GM23338 (cell line): ENCODE measurements around the gene TMX3. TPM values are rescaled to one million over a fixed set of nuclear protein-coding genes. Genes with fewer than 3 reads are reported as not detected.

Source experiments
- ATAC-seq: fragments of 200-7000 bp; cut with Tn5 transposase; 3 replicates; pipeline ENCODE4 v1.9.1; 2020
- DNase-seq: peaks from one replicate; pipeline ENCODE4 v3.0.0-alpha.2; 2015; ENCODE audit warnings: low spot score
- H2AFZ ChIP-seq: fragments of 200-600 bp; sonication (generic); 2 replicates; pipeline ENCODE4 v1.8.0; 2016; ENCODE audit warnings: antibody characterized with exemption, mild to moderate bottlenecking, moderate library complexity
- H3F3A ChIP-seq: fragments of 200-600 bp; sonication (generic); replicated peaks from 2 replicates; pipeline ENCODE4 v1.8.0; 2017; ENCODE audit warnings: antibody characterized with exemption, mixed run types, low read depth
- H3K27ac ChIP-seq: fragments of 200-600 bp; sonication (generic); 2 replicates; pipeline ENCODE4 v1.6.1; 2016; ENCODE audit warnings: low read depth
- H3K27me3 ChIP-seq: fragments of 200-600 bp; sonication (generic); 2 replicates; pipeline ENCODE4 v1.8.0; 2016; ENCODE audit warnings: mild to moderate bottlenecking, mixed run types, moderate library complexity; ENCODE audit not compliant: insufficient read depth
- H3K36me3 ChIP-seq: fragments of 200-600 bp; sonication (generic); 2 replicates; pipeline ENCODE4 v1.8.0; 2016; ENCODE audit warnings: mild to moderate bottlenecking; ENCODE audit not compliant: insufficient read depth
- H3K4me1 ChIP-seq: fragments of 200-600 bp; sonication (generic); 2 replicates; pipeline ENCODE4 v1.8.0; 2016; ENCODE audit warnings: mild to moderate bottlenecking, moderate library complexity; ENCODE audit not compliant: insufficient read depth
- H3K4me2 ChIP-seq: fragments of 200-600 bp; sonication (generic); 2 replicates; pipeline ENCODE4 v1.7.1; 2017; ENCODE audit warnings: mixed run types
- H3K4me3 ChIP-seq: fragments of 200-600 bp; sonication (generic); 2 replicates; pipeline ENCODE4 v1.6.1; 2016; ENCODE audit warnings: mixed run types
- H3K79me2 ChIP-seq: fragments of 200-600 bp; sonication (generic); replicated peaks from 2 replicates; pipeline ENCODE4 v1.8.0; 2017; ENCODE audit warnings: mild to moderate bottlenecking; ENCODE audit not compliant: insufficient read depth
- H3K9me2 ChIP-seq: fragments of 200-600 bp; sonication (generic); 2 replicates; pipeline ENCODE4 v1.8.0; 2017; ENCODE audit not compliant: insufficient read depth
- H4K20me1 ChIP-seq: fragments of 200-600 bp; sonication (generic); replicated peaks from 2 replicates; pipeline ENCODE4 v1.8.0; 2017; ENCODE audit warnings: mild to moderate bottlenecking; ENCODE audit not compliant: insufficient read depth
- H3K27ac Mint-ChIP-seq: 2 replicates; pipeline ENCODE4 v1.8.0; 2020; ENCODE audit warnings: inconsistent platforms, mild to moderate bottlenecking, moderate library complexity, mixed read lengths
- H3K27me3 Mint-ChIP-seq: 3 replicates; pipeline ENCODE4 v1.8.0; 2022; ENCODE audit warnings: low read depth, mild to moderate bottlenecking, moderate library complexity, mixed read lengths, inconsistent platforms; ENCODE audit not compliant: insufficient read depth, poor library complexity
- H3K36me3 Mint-ChIP-seq: 3 replicates; pipeline ENCODE4 v1.8.0; 2021; ENCODE audit warnings: low read depth, mild to moderate bottlenecking, inconsistent platforms, moderate library complexity, mixed read lengths
- H3K4me1 Mint-ChIP-seq: 3 replicates; pipeline ENCODE4 v1.8.0; 2020; ENCODE audit warnings: mild to moderate bottlenecking, inconsistent platforms, mixed read lengths
- H3K4me3 Mint-ChIP-seq: 3 replicates; pipeline ENCODE4 v1.8.0; 2021; ENCODE audit warnings: moderate library complexity, mild to moderate bottlenecking, inconsistent platforms, mixed read lengths
- H3K9me3 Mint-ChIP-seq: 3 replicates; pipeline ENCODE4 v1.8.0; 2020; ENCODE audit warnings: moderate library complexity, mild to moderate bottlenecking, inconsistent platforms, mixed read lengths
- CREB1 ChIP-seq: fragments of 250-450 bp; sonication (Bioruptor Pico); IDR thresholded peaks from 2 replicates; pipeline ENCODE4 v1.5.0; 2020; ENCODE audit warnings: low read depth, mild to moderate bottlenecking, moderate library complexity
- CTCF ChIP-seq, 2 experiments: fragments of 200-600 bp in 1 of 2; sonication (generic) in 1 of 2; conservative IDR thresholded peaks; 2 replicates each; pipeline versions ENCODE4 v1.5.1 to v1.6.1; 2016 to 2017; ENCODE audit warnings: antibody characterized with exemption in 2 of 2, low read depth in 2 of 2, mild to moderate bottlenecking in 2 of 2, moderate library complexity in 1 of 2
- ETS1 ChIP-seq: IDR thresholded peaks from 2 replicates; pipeline ENCODE4 v1.6.1; 2016; ENCODE audit warnings: antibody characterized with exemption
- EZH2 ChIP-seq: fragments of 200-600 bp; sonication (generic); IDR thresholded peaks from one replicate; pipeline ENCODE4 v1.8.0; 2017; ENCODE audit warnings: antibody characterized with exemption, mild to moderate bottlenecking, low read depth; ENCODE audit not compliant: unreplicated experiment
- EZH2phosphoT487 ChIP-seq: fragments of 200-600 bp; sonication (generic); IDR thresholded peaks from one replicate; pipeline ENCODE4 v1.8.1; 2018; ENCODE audit warnings: antibody characterized with exemption; ENCODE audit not compliant: unreplicated experiment
- STAT1 ChIP-seq: IDR thresholded peaks from one replicate; pipeline ENCODE4 v1.6.1; 2016; ENCODE audit warnings: antibody characterized with exemption; ENCODE audit not compliant: unreplicated experiment
- ZNF114 ChIP-seq: fragments of 250-450 bp; sonication (Bioruptor Pico); IDR thresholded peaks from 2 replicates; pipeline ENCODE4 v1.5.0; 2020; ENCODE audit warnings: mild to moderate bottlenecking, moderate library complexity
- ZNF331 ChIP-seq: fragments of 250-450 bp; sonication (Bioruptor Pico); IDR thresholded peaks from 2 replicates; pipeline ENCODE4 v1.5.0; 2020; ENCODE audit warnings: low read depth, mild to moderate bottlenecking, moderate library complexity
- ZNF462 ChIP-seq: fragments of 250-450 bp; sonication (Bioruptor Pico); IDR thresholded peaks from 2 replicates; pipeline ENCODE4 v1.5.0; 2020; ENCODE audit warnings: mild to moderate bottlenecking, moderate library complexity
- polyA plus RNA-seq: library from polyadenylated mRNA; unstranded; fragments of >200 nt; fragmentation: Nextera tagmentation; extraction: Ambion mirVana; gene quantifications from 2 replicates; pipeline ENCODE4 v1.2.1, GENCODE V29; 2016
- total RNA-seq: library from RNA; depleted of rRNA; stranded (reverse); fragments of >200 nt; shearing (Covaris generic); gene quantifications from 2 replicates; pipeline ENCODE4 v1.2.3, GENCODE V29; 2014

TMX3 gene
- total and polyA plus RNA-seq, 2 experiments from 2014 or later, result 12.4 to 40.1 TPM

DNA sequence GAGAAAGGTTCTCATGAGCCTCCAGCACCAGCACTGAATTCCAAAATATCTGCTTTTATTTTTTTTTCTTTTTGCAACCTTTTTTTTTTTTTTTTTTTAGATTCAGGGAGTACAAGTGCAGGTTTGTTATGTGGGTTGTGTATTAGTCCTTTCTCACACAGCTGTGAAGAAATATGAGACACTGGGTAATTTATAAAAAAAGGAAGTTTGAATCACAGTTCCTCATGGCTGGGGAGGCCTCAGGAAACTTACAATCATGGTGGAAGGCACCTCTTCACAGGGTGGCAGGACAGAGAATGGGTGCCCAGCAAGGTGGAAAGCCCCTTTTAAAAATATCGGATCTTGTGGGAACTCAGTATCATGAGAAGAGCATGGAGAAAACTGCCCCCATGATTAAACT is 7.9 kb upstream of the TMX3 start:
- Histone ChIP-seq H3K4me2 (no peak overlapping the region), H3F3A (no peaks in the 10 kb centered on the region), H3K36me3 (no peaks in the 10 kb centered on the region), H3K27me3 (no peaks in the 10 kb centered on the region), H4K20me1 (no peaks in the 10 kb centered on the region), H2AFZ (no peak overlapping the region), H3K9me2 (peaks cover 12% of the 10 kb centered on the region), H3K79me2 (no peaks in the 10 kb centered on the region), H3K4me1 (no peaks in the 10 kb centered on the region), H3K27ac (no peak overlapping the region), H3K4me3 (no peak overlapping the region)
- Mint-ChIP-seq H3K4me3 (no peak overlapping the region), H3K27me3 (peaks cover 2% of the 10 kb centered on the region), H3K9me3 (peaks cover 6% of the 10 kb centered on the region; the same call in 2 of the 3 replicates), H3K36me3 (peaks cover 21% of the 10 kb centered on the region; the same call in 2 of the 3 replicates), H3K4me1 (peaks cover 6% of the 10 kb centered on the region), H3K27ac (no peak overlapping the region)
- TF ChIP-seq ZNF331, result no peak
- TF ChIP-seq CREB1 (CRISPR knock-in tag), result no peak
- TF ChIP-seq ZNF462 (CRISPR knock-in tag), result no peak
- TF ChIP-seq STAT1, result no peak
- no peak for TF ChIP-seq ZNF114
- no peak for TF ChIP-seq EZH2phosphoT487
- no peak for TF ChIP-seq CTCF (conservative IDR thresholded peaks at IDR 0.05; ENCODE audit: low read depth in 2 of 2)
- no peak for TF ChIP-seq EZH2
- no peak for TF ChIP-seq ETS1
- DNase-seq (no peak), ATAC-seq (no peak)
